ENCODE measurements around the gene SPDEF. TPM values are rescaled to one million over a fixed set of nuclear protein-coding genes. Genes with fewer than 3 reads are reported as not detected.
A peak's percentile ranks its signal among the peaks of the same experiment; 100 is the strongest.

The SPDEF gene
- total and polyA plus RNA-seq, 2 of the 13 experiments (the other 11 are each of a cell fraction or from before 2014, with no cell fraction given) = not detected

GRCh38 chr6:34597605-34598353 is 41.6 kb upstream of the SPDEF start:
- POLR2A ChIA-PET = interaction anchor here (0.8 kb wide), 1 partner anchor 12 kb away, joined by 3 read pairs; no protein-coding TSS in a partner anchor
- H3K36me3 ChIP-seq (replicated peaks in 1 of 2; ENCODE audit: control insufficient read depth in 1 of 2, insufficient read depth in 2 of 2, low read length in 2 of 2) = peaks cover 8 to 19% of the 10 kb centered on the region in 2 experiments
- no peaks in the 10 kb centered on the region for H3K27me3 ChIP-seq (ENCODE audit: control insufficient read depth in 1 of 2, insufficient read depth in 2 of 2, low read length in 2 of 2)
- H3K4me1 ChIP-seq (ENCODE audit: insufficient read depth, low read length) = peaks cover 52% of the 10 kb centered on the region
- peaks cover 37% of the 10 kb centered on the region for H4K20me1 ChIP-seq (ENCODE audit: insufficient read depth, low read length)
- CTCF ChIA-PET (ENCODE audit: low intra/inter-chr PET ratio, low total read pairs) = no interaction called here
- 80% methylated on average over 3 of the region's 3 CpGs for WGBS (ENCODE audit: low lambda C conversion rate)
- H2AFZ ChIP-seq (ENCODE audit: low read length) = no peak overlapping the region
- no peak overlapping the region for H3K9ac ChIP-seq (ENCODE audit: insufficient read depth, low read depth, low read length)
- peaks cover 25% of the 10 kb centered on the region for H3K79me2 ChIP-seq (ENCODE audit: insufficient read depth, low read length)
- no TSS peak for BruUV-seq (replicated peaks)
- no peak for FAIRE-seq
- H3K27ac ChIP-seq (ENCODE audit: extremely low read length, insufficient read depth, low read length) = no peak overlapping the region
- no peak overlapping the region for H3K4me3 ChIP-seq (replicated peaks in 1 of 3; ENCODE audit: insufficient read depth in 1 of 3, low read depth in 2 of 3, low read length in 3 of 3)
- in situ Hi-C loops (cut with HindIII; ENCODE audit: extremely low pct_ligation_motif_present, low pct_unique_long_range_greater_than_20kb) = no loop called here
- no peak for ATAC-seq
- no peak overlapping the region for H3K4me2 ChIP-seq (ENCODE audit: low read depth, low read length)
- intact Hi-C loops (cut with micrococcal nuclease; ENCODE audit: unreplicated experiment) = loop anchor here (5.0 kb wide), 1 partner anchor 35 kb away; no protein-coding TSS in a partner anchor
- H3K9me3 ChIP-seq (ENCODE audit: low read length) = no peaks in the 10 kb centered on the region
- peak; percentile 23 for DNase-seq (ENCODE audit: low spot score)
- TF ChIP-seq ZNF276 (CRISPR knock-in tag; IDR thresholded peaks at IDR 0.05; ENCODE audit: low read depth) (no peak), ZNF260 (CRISPR knock-in tag; IDR thresholded peaks at IDR 0.05; ENCODE audit: borderline replicate concordance, low read depth) (no peak), ZSCAN29 (CRISPR knock-in tag; conservative IDR thresholded peaks at IDR 0.05) (no peak), NONO (IDR thresholded peaks at IDR 0.05) (no peak), NONO (CRISPR knock-in tag; conservative IDR thresholded peaks at IDR 0.05) (no peak), HOXD1 (CRISPR knock-in tag; IDR thresholded peaks at IDR 0.05) (no peak), GATAD2A (CRISPR knock-in tag; IDR thresholded peaks at IDR 0.05) (peak; percentile 69; the same call in 1 of the 2 replicates), ZSCAN9 (CRISPR knock-in tag; IDR thresholded peaks at IDR 0.05; ENCODE audit: borderline replicate concordance) (no peak), KDM4B (CRISPR knock-in tag; IDR thresholded peaks at IDR 0.05) (no peak), ZBTB7A (CRISPR knock-in tag; IDR thresholded peaks at IDR 0.05) (no peak), NCOA2 (CRISPR knock-in tag; IDR thresholded peaks at IDR 0.05) (peak; percentile 34; the same call in 1 of the 2 replicates), IKZF1 (IDR thresholded peaks at IDR 0.05) (no peak), ZFP36L2 (CRISPR knock-in tag; IDR thresholded peaks at IDR 0.05) (no peak), ZNF724P (CRISPR knock-in tag; IDR thresholded peaks at IDR 0.05; ENCODE audit: borderline replicate concordance) (no peak), FOXO1 (CRISPR knock-in tag; IDR thresholded peaks at IDR 0.05) (no peak), NCOA5 (CRISPR knock-in tag; IDR thresholded peaks at IDR 0.05) (no peak), ZNF253 (CRISPR knock-in tag; IDR thresholded peaks at IDR 0.05; ENCODE audit: borderline replicate concordance) (no peak), SNAI1 (CRISPR knock-in tag; IDR thresholded peaks at IDR 0.05; ENCODE audit: borderline replicate concordance) (no peak), IRF2 (CRISPR knock-in tag; IDR thresholded peaks at IDR 0.05) (no peak)
- TF ChIP-seq, protein P1, sequence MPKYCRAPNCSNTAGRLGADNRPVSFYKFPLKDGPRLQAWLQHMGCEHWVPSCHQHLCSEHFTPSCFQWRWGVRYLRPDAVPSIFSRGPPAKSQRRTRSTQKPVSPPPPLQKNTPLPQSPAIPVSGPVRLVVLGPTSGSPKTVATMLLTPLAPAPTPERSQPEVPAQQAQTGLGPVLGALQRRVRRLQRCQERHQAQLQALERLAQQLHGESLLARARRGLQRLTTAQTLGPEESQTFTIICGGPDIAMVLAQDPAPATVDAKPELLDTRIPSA (CRISPR knock-in tag; IDR thresholded peaks at IDR 0.05; ENCODE audit: borderline replicate concordance) = no peak
- TF ChIP-seq, protein P2, sequence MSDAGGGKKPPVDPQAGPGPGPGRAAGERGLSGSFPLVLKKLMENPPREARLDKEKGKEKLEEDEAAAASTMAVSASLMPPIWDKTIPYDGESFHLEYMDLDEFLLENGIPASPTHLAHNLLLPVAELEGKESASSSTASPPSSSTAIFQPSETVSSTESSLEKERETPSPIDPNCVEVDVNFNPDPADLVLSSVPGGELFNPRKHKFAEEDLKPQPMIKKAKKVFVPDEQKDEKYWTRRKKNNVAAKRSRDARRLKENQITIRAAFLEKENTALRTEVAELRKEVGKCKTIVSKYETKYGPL (CRISPR knock-in tag; IDR thresholded peaks at IDR 0.05) = no peak
- TF ChIP-seq, protein P3, sequence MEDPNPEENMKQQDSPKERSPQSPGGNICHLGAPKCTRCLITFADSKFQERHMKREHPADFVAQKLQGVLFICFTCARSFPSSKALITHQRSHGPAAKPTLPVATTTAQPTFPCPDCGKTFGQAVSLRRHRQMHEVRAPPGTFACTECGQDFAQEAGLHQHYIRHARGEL (CRISPR knock-in tag; IDR thresholded peaks at IDR 0.05) = no peak
- TF ChIP-seq, protein P4, sequence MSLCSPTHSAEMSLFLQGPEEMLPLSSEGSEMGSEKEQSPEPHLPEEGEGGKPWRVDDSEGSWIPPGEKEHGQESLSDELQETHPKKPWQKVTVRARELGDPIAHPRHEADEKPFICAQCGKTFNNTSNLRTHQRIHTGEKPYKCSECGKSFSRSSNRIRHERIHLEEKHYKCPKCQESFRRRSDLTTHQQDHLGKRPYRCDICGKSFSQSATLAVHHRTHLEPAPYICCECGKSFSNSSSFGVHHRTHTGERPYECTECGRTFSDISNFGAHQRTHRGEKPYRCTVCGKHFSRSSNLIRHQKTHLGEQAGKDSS (CRISPR knock-in tag; IDR thresholded peaks at IDR 0.05; ENCODE audit: borderline replicate concordance, low read depth) = no peak

Measured in HepG2 (cell line).